Activated naive CD4-positive, alpha-beta T cell treated with anti-CD3 and anti-CD28 coated beads for 36 hours (primary cell): Measurements from ENCODE around the gene BAIAP2L1. TPM values are rescaled to one million over a fixed set of nuclear protein-coding genes. Genes with fewer than 3 reads are reported as not detected.

ENCODE experiments used
- CTCF ChIA-PET: fragments of 350-600 bp; sonication (Branson Sonifier 250); formaldehyde crosslinking; loops from one replicate; lab custom pipeline; 2021; ENCODE audit warnings: antibody characterized with exemption; lab: Charles Lee
- DNase-seq: peaks from one replicate; pipeline ENCODE4 v3.0.0-alpha.2; 2020
- H3K27ac Mint-ChIP-seq: one replicate; pipeline ENCODE4 v1.8.0; 2021; ENCODE audit warnings: mild to moderate bottlenecking, mixed read lengths
- H3K27me3 Mint-ChIP-seq: one replicate; pipeline ENCODE4 v1.8.0; 2021; ENCODE audit warnings: low read depth, mixed read lengths
- H3K36me3 Mint-ChIP-seq: one replicate; pipeline ENCODE4 v1.8.0; 2021; ENCODE audit warnings: low read depth, mixed read lengths
- H3K4me1 Mint-ChIP-seq: one replicate; pipeline ENCODE4 v1.8.0; 2021; ENCODE audit warnings: low read depth, mixed read lengths
- H3K4me3 Mint-ChIP-seq: one replicate; pipeline ENCODE4 v1.8.0; 2021; ENCODE audit warnings: mild to moderate bottlenecking, moderate library complexity, mixed read lengths
- H3K9me3 Mint-ChIP-seq: one replicate; pipeline ENCODE4 v1.8.0; 2021; ENCODE audit warnings: mixed read lengths
- intact Hi-C: fragments of 100-400 bp; cut with micrococcal nuclease; formaldehyde crosslinking; loops from one replicate; pipeline ENCODE4 v1.15.1; 2023
- total RNA-seq, 2 experiments: library from RNA; stranded (reverse); gene quantifications; one replicate each; pipeline ENCODE4 v1.2.3, GENCODE V29; 2021

BAIAP2L1 gene
- total RNA-seq, 2 experiments from 2014 or later, result 5.6 to 6.1 TPM

- no peaks in the 10 kb centered on the region for H3K9me3 Mint-ChIP-seq
- intact Hi-C loops, result no loop called here
- H3K27me3 Mint-ChIP-seq, result no peaks in the 10 kb centered on the region
- H3K4me3 Mint-ChIP-seq, result no peak overlapping the region
- CTCF ChIA-PET, result no interaction called here
- no peak overlapping the region for H3K27ac Mint-ChIP-seq
- peaks cover 20% of the 10 kb centered on the region for H3K36me3 Mint-ChIP-seq
- H3K4me1 Mint-ChIP-seq, result peaks cover 10% of the 10 kb centered on the region
- DNase-seq, result no peak
Observed at GRCh38 chr7:98242934-98243333, 158.0 kb downstream of the BAIAP2L1 start.

DNA sequence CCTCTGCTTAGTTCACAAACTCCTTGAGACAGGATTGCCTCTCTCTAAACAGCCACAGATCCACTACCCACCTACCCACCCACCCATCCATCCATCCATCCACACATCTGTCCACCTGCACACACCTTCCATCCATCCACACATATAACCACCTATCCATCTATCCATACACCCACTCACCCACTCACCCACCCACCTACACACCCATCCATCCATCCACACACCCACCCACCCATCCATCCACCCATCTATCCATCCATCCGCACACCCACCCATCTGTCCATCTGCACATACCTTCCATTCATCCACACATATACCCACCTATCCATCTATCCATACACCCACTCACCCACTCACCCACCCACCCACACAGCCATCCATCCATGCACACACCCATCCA, 158.5 kb downstream of the BAIAP2L1 start:
- peaks cover 6% of the 10 kb centered on the region for H3K4me1 Mint-ChIP-seq
- H3K27ac Mint-ChIP-seq, result no peak overlapping the region
- H3K4me3 Mint-ChIP-seq, result no peak overlapping the region
- CTCF ChIA-PET, result interaction anchor here (1.3 kb wide), 1 partner anchor 8 kb away, joined by 3 read pairs; no protein-coding TSS in a partner anchor
- DNase-seq, result no peak
- intact Hi-C loops, result no loop called here
- H3K9me3 Mint-ChIP-seq, result no peaks in the 10 kb centered on the region
- peaks cover 20% of the 10 kb centered on the region for H3K36me3 Mint-ChIP-seq
- no peaks in the 10 kb centered on the region for H3K27me3 Mint-ChIP-seq

- peaks cover 20% of the 10 kb centered on the region for H3K36me3 Mint-ChIP-seq
- DNase-seq, result no peak
- H3K27ac Mint-ChIP-seq, result no peak overlapping the region
- H3K27me3 Mint-ChIP-seq, result no peaks in the 10 kb centered on the region
- peaks cover 4% of the 10 kb centered on the region for H3K4me1 Mint-ChIP-seq
- CTCF ChIA-PET, result interaction anchor here (0.7 to 1.3 kb wide), 2 partner anchors 9 to 12 kb away, joined by 3 read pairs; no protein-coding TSS in a partner anchor
- intact Hi-C loops, result loop anchor here (2.0 kb wide), 1 partner anchor 41 kb away; no protein-coding TSS in a partner anchor
- H3K9me3 Mint-ChIP-seq, result no peaks in the 10 kb centered on the region
- no peak overlapping the region for H3K4me3 Mint-ChIP-seq
Observed at GRCh38 chr7:98241674-98242241, 159.1 kb downstream of the BAIAP2L1 start.

Other genes starting within 250 kb of the BAIAP2L1 start
- gene BHLHA15, start 189.7 kb downstream of the BAIAP2L1 start, total RNA-seq, result under 1 TPM; 0.40 to 0.41 TPM
- gene TECPR1, start 148.9 kb downstream of the BAIAP2L1 start, total RNA-seq, result 10 to 100 TPM; 29.8 to 36.7 TPM
- 10 to 100 TPM; 51.6 to 54.4 TPM for gene BRI3, start 119.4 kb downstream of the BAIAP2L1 start, total RNA-seq
- gene NPTX2, start 216.2 kb upstream of the BAIAP2L1 start, total RNA-seq, result not detected